Neural crest cell (in vitro differentiated cells): ENCODE results near the gene ZNF385A. TPM values are rescaled to one million over a fixed set of nuclear protein-coding genes. Genes with fewer than 3 reads are reported as not detected.
"Not testable (repeated sequence)": the region's sequence is repeated elsewhere in the genome, so short reads cannot be mapped to it uniquely, and the experiment has no call there.

Source experiments
- DNase-seq: peaks from one replicate; pipeline ENCODE4 v3.0.0; 2021; ENCODE audit warnings: low read depth, mixed read lengths, low spot score
- H3K27ac Mint-ChIP-seq: one replicate; pipeline ENCODE4 v1.8.0; 2021; ENCODE audit warnings: mild to moderate bottlenecking, mixed read lengths; ENCODE audit not compliant: unreplicated experiment
- H3K27me3 Mint-ChIP-seq: 2 replicates; pipeline ENCODE4 v1.8.0; 2021; ENCODE audit warnings: low read depth, mild to moderate bottlenecking, mixed read lengths
- H3K36me3 Mint-ChIP-seq: 2 replicates; pipeline ENCODE4 v1.8.0; 2021; ENCODE audit warnings: low read depth, mild to moderate bottlenecking, mixed read lengths
- H3K4me1 Mint-ChIP-seq: 2 replicates; pipeline ENCODE4 v1.8.0; 2021; ENCODE audit warnings: mixed read lengths
- H3K4me3 Mint-ChIP-seq: one replicate; pipeline ENCODE4 v1.8.0; 2021; ENCODE audit warnings: mild to moderate bottlenecking, mixed read lengths
- H3K9me3 Mint-ChIP-seq: 2 replicates; pipeline ENCODE4 v1.8.0; 2021; ENCODE audit warnings: mixed read lengths
- total RNA-seq: library from RNA; stranded (reverse); gene quantifications from 2 replicates; pipeline ENCODE4 v1.2.1, GENCODE V29; 2021
- TF ChIP-seq, protein P1 (sequence below): fragments of 200-600 bp; sonication (generic); conservative IDR thresholded peaks from 2 replicates; pipeline ENCODE4 v1.5.0; 2021; ENCODE audit warnings: antibody characterized with exemption, mild to moderate bottlenecking

Gene ZNF385A
- total RNA-seq, 1 donor from 2014 or later = 20.3 TPM

DNA sequence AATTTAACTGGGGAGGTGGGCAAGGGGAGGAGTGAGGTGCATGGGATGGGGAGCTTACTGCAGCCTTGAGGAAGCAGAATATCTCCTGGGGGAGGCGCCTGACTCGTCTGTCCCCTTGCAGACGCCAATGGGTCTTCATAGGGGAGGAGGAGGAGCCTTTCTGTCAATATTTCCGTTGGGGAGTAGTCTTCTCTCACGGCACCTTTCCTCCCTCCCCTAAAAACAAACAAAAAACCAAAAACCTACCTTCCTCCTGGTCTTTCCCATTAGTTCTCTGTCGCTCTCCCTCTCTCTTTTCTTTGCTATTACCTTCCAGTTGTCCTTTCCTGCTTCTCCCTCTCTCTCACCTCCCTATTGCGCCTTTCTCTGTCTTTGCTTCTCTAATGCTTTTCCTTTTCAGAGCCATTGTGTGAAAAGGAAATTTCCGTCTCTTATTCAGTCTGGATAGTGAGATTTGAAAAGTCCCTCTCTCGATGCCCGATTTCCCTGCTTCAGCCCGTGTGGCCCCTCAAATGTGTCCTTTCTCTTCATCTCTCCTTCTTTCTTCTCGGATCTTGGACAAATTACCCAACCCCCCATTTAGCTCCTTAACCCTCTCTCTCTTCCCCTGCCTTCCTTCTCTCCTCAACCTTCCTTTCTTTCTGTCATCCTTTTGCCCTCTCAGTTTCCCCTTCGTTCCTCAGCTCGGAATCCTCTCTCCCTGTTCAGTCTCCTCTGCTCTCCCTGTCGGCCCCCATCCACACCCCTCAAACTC, 26.2 kb downstream of the ZNF385A start:
- TF ChIP-seq, protein P1, sequence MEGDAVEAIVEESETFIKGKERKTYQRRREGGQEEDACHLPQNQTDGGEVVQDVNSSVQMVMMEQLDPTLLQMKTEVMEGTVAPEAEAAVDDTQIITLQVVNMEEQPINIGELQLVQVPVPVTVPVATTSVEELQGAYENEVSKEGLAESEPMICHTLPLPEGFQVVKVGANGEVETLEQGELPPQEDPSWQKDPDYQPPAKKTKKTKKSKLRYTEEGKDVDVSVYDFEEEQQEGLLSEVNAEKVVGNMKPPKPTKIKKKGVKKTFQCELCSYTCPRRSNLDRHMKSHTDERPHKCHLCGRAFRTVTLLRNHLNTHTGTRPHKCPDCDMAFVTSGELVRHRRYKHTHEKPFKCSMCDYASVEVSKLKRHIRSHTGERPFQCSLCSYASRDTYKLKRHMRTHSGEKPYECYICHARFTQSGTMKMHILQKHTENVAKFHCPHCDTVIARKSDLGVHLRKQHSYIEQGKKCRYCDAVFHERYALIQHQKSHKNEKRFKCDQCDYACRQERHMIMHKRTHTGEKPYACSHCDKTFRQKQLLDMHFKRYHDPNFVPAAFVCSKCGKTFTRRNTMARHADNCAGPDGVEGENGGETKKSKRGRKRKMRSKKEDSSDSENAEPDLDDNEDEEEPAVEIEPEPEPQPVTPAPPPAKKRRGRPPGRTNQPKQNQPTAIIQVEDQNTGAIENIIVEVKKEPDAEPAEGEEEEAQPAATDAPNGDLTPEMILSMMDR = no peak
- no peak overlapping the region for H3K27ac Mint-ChIP-seq
- H3K4me1 Mint-ChIP-seq = peaks cover 7% of the 10 kb centered on the region
- H3K36me3 Mint-ChIP-seq = no peaks in the 10 kb centered on the region
- no peaks in the 10 kb centered on the region for H3K9me3 Mint-ChIP-seq
- no peak overlapping the region for H3K4me3 Mint-ChIP-seq
- no peaks in the 10 kb centered on the region for H3K27me3 Mint-ChIP-seq
- DNase-seq = no peak

DNA sequence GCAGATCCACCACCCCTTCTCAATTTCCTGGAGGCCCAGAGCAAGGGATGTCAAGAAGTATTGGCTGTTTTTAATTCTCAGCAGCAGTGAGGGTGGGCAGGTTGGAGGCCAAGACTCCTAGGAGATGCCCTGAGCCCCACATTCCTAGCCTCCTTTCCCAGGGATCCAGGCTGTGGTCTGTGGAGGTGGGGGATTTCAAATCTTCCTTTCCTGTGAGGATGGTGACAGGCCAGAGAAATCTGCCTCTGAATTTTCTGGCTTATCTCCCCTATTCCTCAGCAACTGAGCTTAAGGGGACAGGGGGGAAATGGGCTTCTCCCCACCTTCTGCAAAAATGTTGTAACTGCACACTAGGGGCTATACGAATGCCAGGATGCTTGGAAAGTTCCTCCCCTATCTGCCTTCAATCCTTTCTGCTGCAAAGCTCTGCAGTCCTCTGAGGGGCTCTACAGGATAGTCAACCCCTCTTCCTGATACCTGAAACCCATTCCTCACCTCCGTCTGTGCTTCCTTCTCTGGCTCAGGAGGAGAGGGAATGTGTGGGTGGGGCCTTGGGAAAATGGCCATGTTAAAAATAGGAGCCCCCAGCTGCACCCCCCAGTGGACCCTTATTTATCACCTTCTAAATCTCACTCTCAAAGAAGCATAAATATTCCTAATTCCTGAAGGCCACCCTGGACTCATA, 26.9 kb downstream of the ZNF385A start:
- H3K27ac Mint-ChIP-seq = no peak overlapping the region
- DNase-seq = no peak
- H3K9me3 Mint-ChIP-seq = no peaks in the 10 kb centered on the region
- no peaks in the 10 kb centered on the region for H3K36me3 Mint-ChIP-seq
- peaks cover 14% of the 10 kb centered on the region for H3K4me1 Mint-ChIP-seq
- H3K27me3 Mint-ChIP-seq = no peaks in the 10 kb centered on the region
- TF ChIP-seq, protein P1 = no peak
- peak overlapping the region; percentile 88 for H3K4me3 Mint-ChIP-seq

DNA sequence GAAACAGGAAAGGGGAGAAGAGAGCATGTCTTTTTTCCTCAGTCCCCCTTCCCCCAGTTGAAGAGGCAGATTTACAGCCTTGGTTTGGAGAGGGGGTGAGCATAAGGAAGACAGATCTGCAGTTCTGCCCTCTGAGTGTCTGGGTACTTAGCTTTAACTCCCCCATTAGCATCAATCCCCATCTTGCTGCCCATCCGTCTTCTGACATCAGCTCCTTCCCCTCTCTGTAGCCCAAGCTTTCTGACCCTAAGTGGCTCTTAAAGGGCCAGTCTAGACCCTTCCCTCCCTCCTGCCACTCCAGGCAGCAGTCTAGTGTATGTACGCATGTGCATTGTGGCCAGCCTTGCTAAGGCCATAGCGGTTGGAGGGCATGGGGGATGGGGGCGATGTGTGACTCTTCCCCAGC, 27.6 kb downstream of the ZNF385A start:
- peaks cover 21% of the 10 kb centered on the region for H3K4me1 Mint-ChIP-seq

DNA sequence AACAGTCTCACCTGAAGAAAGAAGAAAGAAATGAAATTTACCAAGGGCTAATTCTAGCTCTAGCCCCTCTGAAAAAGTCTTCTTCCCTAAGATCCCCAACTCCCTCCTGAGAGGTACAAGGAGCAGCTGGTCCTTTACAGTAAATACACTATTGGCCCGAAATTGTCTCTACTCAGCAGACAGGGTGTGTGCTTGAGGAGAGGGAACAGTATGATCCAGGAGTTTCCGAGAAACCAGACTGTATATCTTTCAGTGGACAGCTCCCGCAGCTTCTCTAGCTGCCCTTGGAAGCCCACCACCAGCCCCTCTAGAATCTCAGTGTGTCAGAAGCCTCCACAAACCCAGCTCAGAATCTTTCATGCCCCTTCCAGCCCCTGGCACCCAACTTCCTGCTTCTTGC, 28.3 kb downstream of the ZNF385A start:
- H3K27ac Mint-ChIP-seq = peak overlapping the region; percentile 68
- no peak for DNase-seq
- H3K36me3 Mint-ChIP-seq = no peaks in the 10 kb centered on the region
- H3K4me1 Mint-ChIP-seq = peaks cover 28% of the 10 kb centered on the region
- peak overlapping the region; percentile 88 for H3K4me3 Mint-ChIP-seq
- H3K9me3 Mint-ChIP-seq = no peaks in the 10 kb centered on the region
- no peaks in the 10 kb centered on the region for H3K27me3 Mint-ChIP-seq
- TF ChIP-seq, protein P1 = no peak

More for the DNA sequence above, 27.6 kb downstream of the ZNF385A start:
- H3K27me3 Mint-ChIP-seq = no peaks in the 10 kb centered on the region
- no peaks in the 10 kb centered on the region for H3K9me3 Mint-ChIP-seq
- H3K27ac Mint-ChIP-seq = peak overlapping the region; percentile 75
- TF ChIP-seq, protein P1 = no peak
- DNase-seq = no peak
- H3K36me3 Mint-ChIP-seq = no peaks in the 10 kb centered on the region
- peak overlapping the region; percentile 88 for H3K4me3 Mint-ChIP-seq

DNA sequence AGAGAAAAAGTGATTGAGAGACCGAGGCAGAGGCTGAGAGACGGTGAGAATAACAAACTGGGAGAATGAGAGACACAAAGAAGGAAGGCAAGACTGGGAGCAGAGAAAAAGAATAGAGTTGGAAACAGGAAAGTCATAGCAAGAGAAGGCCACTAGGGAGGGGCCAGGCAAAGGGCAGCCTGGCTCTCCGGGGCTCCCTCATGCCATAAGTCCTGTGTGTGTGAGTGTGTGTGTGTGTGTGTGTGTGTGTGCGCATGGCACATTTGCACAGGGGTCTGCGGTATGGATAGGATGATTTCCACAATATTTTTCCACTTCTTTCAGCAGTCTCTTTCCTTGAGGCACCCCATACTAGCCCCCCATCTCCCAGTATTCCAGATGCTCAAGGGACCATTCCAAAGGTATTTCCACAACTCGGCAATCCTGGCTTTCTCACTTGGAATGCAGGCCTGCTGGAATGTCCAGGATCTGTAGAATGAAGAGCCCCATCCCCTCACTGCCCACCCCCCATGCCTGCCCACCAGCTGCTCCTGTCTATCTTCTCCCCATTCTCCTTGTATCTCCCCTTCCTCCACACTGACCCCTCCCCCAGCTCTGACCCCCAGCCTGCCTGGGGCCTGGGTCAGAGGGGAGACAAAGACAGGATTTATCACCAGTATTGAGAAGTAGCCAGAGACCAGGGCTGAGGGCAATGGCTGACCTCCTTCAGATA, 29.3 kb downstream of the ZNF385A start:
- TF ChIP-seq, protein P1 = peak; percentile 53

DNA sequence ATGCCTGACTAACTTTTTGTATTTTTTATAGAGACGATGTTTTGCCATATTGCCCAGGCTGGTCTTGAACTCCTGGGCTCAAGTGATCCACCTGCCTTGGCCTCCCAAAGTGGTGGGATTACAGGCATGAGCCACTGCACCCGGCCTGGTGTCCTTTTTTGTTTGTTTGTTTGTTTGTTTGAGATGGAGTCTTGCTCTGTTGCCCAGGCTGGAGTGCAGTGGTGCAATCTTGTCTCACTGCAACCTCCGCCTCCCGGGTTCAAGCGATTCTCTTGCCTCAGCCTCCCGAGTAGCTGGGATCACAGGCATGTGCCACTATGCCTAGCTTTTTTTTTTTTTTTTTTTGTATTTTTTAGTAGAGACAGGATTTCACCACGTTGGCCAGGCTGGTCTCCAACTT, 30.3 kb downstream of the ZNF385A start:
- H3K27ac Mint-ChIP-seq, H3K9me3 Mint-ChIP-seq, DNase-seq, H3K27me3 Mint-ChIP-seq: not testable (repeated sequence)
- Mint-ChIP-seq H3K4me3 (peak overlapping the region; percentile 4), H3K4me1 (peaks cover 47% of the 10 kb centered on the region), H3K36me3 (peaks cover 11% of the 10 kb centered on the region)

More for the DNA sequence above, 29.3 kb downstream of the ZNF385A start:
- H3K27me3 Mint-ChIP-seq = no peaks in the 10 kb centered on the region
- peaks cover 5% of the 10 kb centered on the region for H3K36me3 Mint-ChIP-seq
- peak; percentile 61 for DNase-seq
- H3K9me3 Mint-ChIP-seq = no peaks in the 10 kb centered on the region
- H3K4me1 Mint-ChIP-seq = peaks cover 38% of the 10 kb centered on the region
- H3K4me3 Mint-ChIP-seq = peak overlapping the region; percentile 88
- H3K27ac Mint-ChIP-seq = peak overlapping the region; percentile 68
